ENCODE results near the gene TMED10. TPM values are rescaled to one million over a fixed set of nuclear protein-coding genes. Genes with fewer than 3 reads are reported as not detected.

TMED10 gene
- total RNA-seq, 1 experiment from 2014 or later: 255 TPM

GRCh38 chr14:75162631-75163030 lies 13.8 kb downstream of the TMED10 start:
- H3K4me1 Mint-ChIP-seq (ENCODE audit: low read depth, unreplicated experiment): peaks cover 8% of the 10 kb centered on the region
- POLR2A ChIA-PET: interaction anchor here (0.8 kb wide), 1 partner anchor 114 kb away, joined by 8 read pairs; no protein-coding TSS in a partner anchor
- no TSS peak for BruUV-seq (replicated peaks)
- no peaks in the 10 kb centered on the region for H3K9me3 Mint-ChIP-seq (ENCODE audit: unreplicated experiment)
- Histone ChIP-seq H3K9me3 (no peaks in the 10 kb centered on the region), H3K4me3 (ENCODE audit: low read depth, low read length) (no peak overlapping the region), H3K27me3 (replicated peaks; ENCODE audit: control insufficient read depth, insufficient read depth, low read length) (no peaks in the 10 kb centered on the region), H3K36me3 (ENCODE audit: control insufficient read depth, insufficient read depth, low read length) (no peaks in the 10 kb centered on the region), H3K4me1 (peaks cover 9% of the 10 kb centered on the region)
- CTCF ChIA-PET: interaction anchor here (0.7 to 1.8 kb wide), 2 partner anchors 96 to 301 kb away, joined by 3 to 6 read pairs; no protein-coding TSS in a partner anchor
- H3K27ac Mint-ChIP-seq (ENCODE audit: unreplicated experiment): no peak overlapping the region
- no peaks in the 10 kb centered on the region for H3K36me3 Mint-ChIP-seq (ENCODE audit: insufficient read depth, unreplicated experiment)
- peak in 1 of 2 experiments; percentile 20 for DNase-seq
- H3K4me3 Mint-ChIP-seq (ENCODE audit: unreplicated experiment): no peak overlapping the region
- TF ChIP-seq CTCF (IDR thresholded peaks at IDR 0.05; ENCODE audit: insufficient read depth in 1 of 2, low read depth in 1 of 2, low read length in 1 of 2, severe bottlenecking in 1 of 2, unreplicated experiment in 1 of 2): no peak
- H3K27me3 Mint-ChIP-seq (ENCODE audit: insufficient read depth, unreplicated experiment): no peaks in the 10 kb centered on the region
- intact Hi-C loops (cut with micrococcal nuclease; ENCODE audit: unreplicated experiment): no loop called here

DNA sequence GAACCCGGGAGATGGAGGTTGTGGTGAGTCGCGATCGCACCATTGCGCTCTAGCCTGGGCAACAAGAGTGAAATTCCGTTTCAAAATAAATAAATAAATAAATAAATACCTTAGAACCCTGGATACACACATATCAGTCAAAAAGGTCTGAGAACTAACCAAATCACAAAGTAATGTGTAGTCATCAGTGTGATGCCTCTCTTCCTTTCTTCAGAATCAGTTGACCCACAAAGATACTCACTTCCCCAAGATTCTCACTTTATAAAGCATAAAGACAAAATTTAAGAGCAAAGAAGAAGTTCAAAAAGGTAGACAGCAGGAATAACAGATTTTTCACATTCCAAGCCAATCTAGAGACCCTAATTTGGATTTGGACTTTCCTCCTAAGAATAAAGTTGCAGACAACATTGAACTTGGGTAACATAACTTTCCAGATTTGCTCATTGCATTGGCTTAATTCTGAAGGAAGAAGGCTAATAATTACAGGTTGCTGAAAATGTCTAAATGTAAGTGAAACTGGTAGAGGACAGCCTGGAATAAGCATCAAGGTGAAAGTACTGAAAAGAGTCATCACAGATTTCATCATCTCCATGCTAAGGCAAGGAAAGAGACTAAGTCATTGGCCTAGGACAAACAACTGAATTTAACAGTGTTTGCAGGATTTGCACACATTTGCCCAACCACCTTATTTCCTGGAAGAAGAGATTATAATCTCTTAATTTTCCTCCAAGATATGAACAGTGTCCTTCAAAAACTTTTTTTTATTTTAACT lies 17.4 kb downstream of the TMED10 start:
- no peaks in the 10 kb centered on the region for H3K27me3 ChIP-seq (replicated peaks; ENCODE audit: control insufficient read depth, insufficient read depth, low read length)
- CTCF ChIA-PET: no interaction called here
- H3K4me3 Mint-ChIP-seq (ENCODE audit: unreplicated experiment): no peak overlapping the region
- no peaks in the 10 kb centered on the region for H3K36me3 ChIP-seq (ENCODE audit: control insufficient read depth, insufficient read depth, low read length)
- no TSS peak for BruUV-seq (replicated peaks)
- peaks cover 11% of the 10 kb centered on the region for H3K4me1 Mint-ChIP-seq (ENCODE audit: low read depth, unreplicated experiment)
- DNase-seq: no peak
- no peaks in the 10 kb centered on the region for H3K27me3 Mint-ChIP-seq (ENCODE audit: insufficient read depth, unreplicated experiment)
- no peaks in the 10 kb centered on the region for H3K9me3 Mint-ChIP-seq (ENCODE audit: unreplicated experiment)
- H3K9me3 ChIP-seq: no peaks in the 10 kb centered on the region
- H3K27ac Mint-ChIP-seq (ENCODE audit: unreplicated experiment): no peak overlapping the region
- H3K36me3 Mint-ChIP-seq (ENCODE audit: insufficient read depth, unreplicated experiment): no peaks in the 10 kb centered on the region
- intact Hi-C loops (cut with micrococcal nuclease; ENCODE audit: unreplicated experiment): no loop called here
- POLR2A ChIA-PET: no interaction called here
- peaks cover 11% of the 10 kb centered on the region; the same call in 1 of the 2 replicates for H3K4me1 ChIP-seq
- no peak for TF ChIP-seq CTCF (IDR thresholded peaks at IDR 0.05; ENCODE audit: insufficient read depth in 1 of 2, low read depth in 1 of 2, low read length in 1 of 2, severe bottlenecking in 1 of 2, unreplicated experiment in 1 of 2)
- H3K4me3 ChIP-seq (ENCODE audit: low read depth, low read length): no peak overlapping the region

DNA sequence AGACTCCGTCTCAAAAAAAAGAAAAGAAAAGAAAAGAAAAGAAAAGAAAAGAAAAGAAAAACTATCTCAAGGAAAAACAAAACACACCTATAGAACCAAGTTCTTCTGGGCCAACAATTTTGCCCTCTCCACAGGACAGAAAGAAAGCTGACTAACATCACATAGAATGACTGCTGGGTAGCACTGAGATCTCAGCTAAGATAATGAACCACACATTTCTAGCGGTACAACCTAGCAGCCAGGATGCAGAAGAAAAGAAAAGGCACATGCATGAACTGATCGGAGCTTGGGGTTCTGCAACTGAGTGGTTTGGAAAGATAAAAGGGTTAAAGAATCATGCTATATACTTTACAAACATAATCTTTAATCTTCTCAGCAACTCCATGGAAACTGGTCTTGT lies 19.5 kb downstream of the TMED10 start:
- Histone ChIP-seq H3K4me1 (peaks cover 18% of the 10 kb centered on the region; the same call in 1 of the 2 replicates), H3K9me3 (no peaks in the 10 kb centered on the region), H3K4me3 (ENCODE audit: low read depth, low read length) (no peak overlapping the region), H3K27me3 (replicated peaks; ENCODE audit: control insufficient read depth, insufficient read depth, low read length) (no peaks in the 10 kb centered on the region), H3K36me3 (ENCODE audit: control insufficient read depth, insufficient read depth, low read length) (no peaks in the 10 kb centered on the region)
- Mint-ChIP-seq H3K4me3 (ENCODE audit: unreplicated experiment) (no peak overlapping the region), H3K27me3 (ENCODE audit: insufficient read depth, unreplicated experiment) (no peaks in the 10 kb centered on the region), H3K9me3 (ENCODE audit: unreplicated experiment) (no peaks in the 10 kb centered on the region), H3K27ac (ENCODE audit: unreplicated experiment) (no peak overlapping the region), H3K36me3 (ENCODE audit: insufficient read depth, unreplicated experiment) (peaks cover 4% of the 10 kb centered on the region), H3K4me1 (ENCODE audit: low read depth, unreplicated experiment) (peaks cover 17% of the 10 kb centered on the region)
- ChIA-PET CTCF (no interaction called here), POLR2A (no interaction called here)
- no peak for TF ChIP-seq CTCF (IDR thresholded peaks at IDR 0.05; ENCODE audit: insufficient read depth in 1 of 2, low read depth in 1 of 2, low read length in 1 of 2, severe bottlenecking in 1 of 2, unreplicated experiment in 1 of 2)
- no TSS peak for BruUV-seq (replicated peaks)
- DNase-seq: no peak
- intact Hi-C loops (cut with micrococcal nuclease; ENCODE audit: unreplicated experiment): no loop called here
